ENCODE data around the gene EIF5AL1. TPM values are rescaled to one million over a fixed set of nuclear protein-coding genes. Genes with fewer than 3 reads are reported as not detected.
"Not testable (repeated sequence)": the region's sequence is repeated elsewhere in the genome, so short reads cannot be mapped to it uniquely, and the experiment has no call there.

Gene EIF5AL1
- 0.35 and 0.52 TPM in 2 replicates for total RNA-seq

DNA sequence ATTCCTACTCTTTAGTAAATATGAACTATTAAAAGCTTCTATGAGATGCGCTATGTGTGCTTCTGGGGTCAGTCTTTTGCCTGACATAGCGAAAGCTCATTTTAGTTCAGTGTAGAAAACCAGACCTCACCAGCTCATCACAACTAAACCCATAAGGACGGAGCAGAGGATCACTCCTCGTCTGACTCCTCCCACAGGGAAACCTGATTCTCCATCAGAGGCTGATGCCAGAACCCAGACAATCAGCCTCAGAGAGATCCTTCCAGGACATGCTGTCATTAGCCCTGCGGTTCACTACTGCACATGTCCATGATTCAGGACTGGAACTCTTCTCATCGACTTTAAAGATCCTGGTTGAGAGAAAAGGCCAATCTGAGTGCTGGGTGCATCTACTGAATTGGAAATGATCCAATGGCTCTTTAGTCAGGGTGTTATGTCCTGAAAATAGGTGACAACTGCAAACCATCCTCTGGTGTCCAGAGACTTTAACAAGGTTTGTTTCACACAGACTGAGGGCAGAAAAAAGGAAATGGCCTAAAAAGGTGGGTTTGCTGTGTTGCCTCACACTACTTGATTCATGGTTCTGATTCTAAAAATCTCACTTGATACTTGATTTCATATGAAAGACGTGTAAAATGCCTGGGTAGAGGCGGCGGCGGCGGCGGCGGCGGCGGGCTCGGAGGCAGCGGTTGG, at the start of gene EIF5AL1:
Gene EIF5AL1, plus strand, starts transcription at position 643 of the 693 bp plus-strand sequence. CDS start 117 bp downstream, outside the sequence.
- not testable (repeated sequence) for DNase-seq (ENCODE audit: low read depth)

GRCh38 chr10:79463578-79464496, 48.5 kb upstream of the EIF5AL1 start:
- no peak for DNase-seq (ENCODE audit: low read depth)

- no peak for DNase-seq (ENCODE audit: low read depth)
Observed at GRCh38 chr10:79465341-79465740, 47.0 kb upstream of the EIF5AL1 start.

DNA sequence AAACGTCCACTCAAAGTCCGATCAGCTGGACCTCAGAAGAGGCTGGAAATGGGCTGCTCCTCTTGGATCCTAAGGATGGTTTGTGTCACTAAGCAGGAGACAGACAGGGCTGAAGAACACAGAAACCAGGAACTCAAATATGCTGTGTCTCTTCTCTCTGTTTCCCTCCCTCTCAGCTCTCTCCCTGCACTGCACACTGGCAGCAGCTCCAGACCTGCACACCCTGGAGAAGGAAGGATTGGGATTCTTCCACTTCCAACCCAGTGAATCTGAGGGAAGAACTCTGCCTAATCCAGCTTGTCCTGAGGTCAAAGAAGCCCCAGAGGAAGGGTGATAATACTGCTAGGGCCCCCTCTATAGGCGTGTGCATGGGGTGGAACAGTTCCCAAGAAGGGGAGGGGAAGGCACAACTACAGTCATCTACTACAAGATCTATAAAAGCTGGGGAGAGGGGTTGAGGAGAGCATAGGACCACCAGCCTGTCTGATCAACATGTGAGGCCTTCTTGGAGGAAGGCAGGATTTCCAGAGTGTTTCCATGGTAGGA, 44.2 kb upstream of the EIF5AL1 start:
- DNase-seq (ENCODE audit: low read depth) = no peak

DNA sequence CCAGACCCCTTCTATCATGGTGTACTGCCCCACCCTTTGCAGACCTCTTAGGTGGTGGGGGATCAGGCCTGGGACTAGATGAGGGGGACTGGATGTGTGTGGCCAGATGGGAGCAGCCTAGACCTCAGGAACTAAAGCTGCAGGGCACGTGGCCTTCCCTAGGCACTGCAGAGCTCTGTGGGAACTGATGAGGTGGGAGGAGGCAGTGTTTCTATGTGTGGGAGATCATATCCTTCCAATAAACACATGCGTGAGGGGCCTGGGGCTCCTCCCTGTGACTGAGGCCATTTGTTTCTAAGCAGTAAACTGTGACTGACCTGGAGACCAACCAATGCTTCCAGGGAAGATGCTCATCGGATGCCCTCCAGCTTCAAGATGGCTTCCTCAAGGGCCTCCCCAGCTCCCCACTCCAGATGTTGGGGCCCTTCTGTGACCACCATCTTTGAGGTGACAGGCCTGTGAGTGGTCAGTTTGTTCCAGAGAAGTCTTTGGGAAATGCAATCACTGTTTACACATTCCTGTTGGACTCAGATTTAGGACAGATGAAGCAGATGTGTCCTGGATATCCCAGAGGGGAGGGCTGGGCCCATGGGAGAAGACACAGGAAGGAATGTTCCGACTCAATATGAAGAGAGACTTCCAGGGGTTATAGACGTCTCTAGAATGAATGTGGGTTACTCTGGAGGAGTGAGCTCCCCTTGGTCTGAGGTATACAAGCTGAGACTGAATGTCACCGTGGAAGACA, 43.3 kb upstream of the EIF5AL1 start:
- no peak for DNase-seq (ENCODE audit: low read depth)

GRCh38 chr10:79470096-79470495, 42.2 kb upstream of the EIF5AL1 start:
- DNase-seq (ENCODE audit: low read depth) = no peak

- DNase-seq (ENCODE audit: low read depth) = no peak
Observed at GRCh38 chr10:79471776-79472175, 40.6 kb upstream of the EIF5AL1 start.

DNA sequence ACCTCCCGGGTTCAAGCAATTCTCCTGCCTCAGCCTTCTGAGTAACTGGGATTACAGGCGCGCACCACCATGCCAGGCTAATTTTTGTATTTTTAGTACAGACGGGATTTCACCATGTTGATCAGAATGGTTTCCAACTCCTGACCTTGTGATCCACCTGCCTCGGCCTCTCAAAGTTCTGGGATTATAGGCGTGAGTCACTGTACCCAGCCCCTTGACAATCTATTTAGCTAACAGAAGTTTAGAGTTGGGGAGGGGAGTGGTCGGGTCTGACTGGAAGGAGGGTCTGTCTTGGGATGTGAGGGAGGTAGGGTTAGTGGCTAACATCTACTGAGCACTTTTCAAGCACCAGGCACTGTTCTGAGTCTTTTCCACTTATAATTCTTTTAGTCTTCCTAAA, 39.9 kb upstream of the EIF5AL1 start:
- DNase-seq (ENCODE audit: low read depth) = no peak

DNA sequence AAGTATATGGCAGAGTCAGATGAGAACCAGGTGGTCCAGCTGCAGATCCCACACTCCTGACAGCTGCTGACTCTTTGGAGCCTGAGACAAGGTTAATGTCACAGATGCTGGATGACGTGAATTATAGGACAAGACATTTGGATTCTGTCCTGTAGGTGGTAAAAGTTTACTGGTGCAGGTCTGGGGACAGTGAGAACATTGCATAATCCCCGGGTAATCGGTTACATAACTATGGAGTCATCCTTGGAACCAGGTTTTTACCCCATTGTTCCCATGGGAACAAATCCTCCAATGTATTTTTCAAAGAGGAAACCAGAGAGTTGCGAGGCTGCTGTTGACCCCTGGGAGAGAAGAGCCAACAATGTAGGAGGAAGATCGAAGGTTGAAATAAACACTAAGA, 39.4 kb upstream of the EIF5AL1 start:
- DNase-seq (ENCODE audit: low read depth) = peak; percentile 38

DNA sequence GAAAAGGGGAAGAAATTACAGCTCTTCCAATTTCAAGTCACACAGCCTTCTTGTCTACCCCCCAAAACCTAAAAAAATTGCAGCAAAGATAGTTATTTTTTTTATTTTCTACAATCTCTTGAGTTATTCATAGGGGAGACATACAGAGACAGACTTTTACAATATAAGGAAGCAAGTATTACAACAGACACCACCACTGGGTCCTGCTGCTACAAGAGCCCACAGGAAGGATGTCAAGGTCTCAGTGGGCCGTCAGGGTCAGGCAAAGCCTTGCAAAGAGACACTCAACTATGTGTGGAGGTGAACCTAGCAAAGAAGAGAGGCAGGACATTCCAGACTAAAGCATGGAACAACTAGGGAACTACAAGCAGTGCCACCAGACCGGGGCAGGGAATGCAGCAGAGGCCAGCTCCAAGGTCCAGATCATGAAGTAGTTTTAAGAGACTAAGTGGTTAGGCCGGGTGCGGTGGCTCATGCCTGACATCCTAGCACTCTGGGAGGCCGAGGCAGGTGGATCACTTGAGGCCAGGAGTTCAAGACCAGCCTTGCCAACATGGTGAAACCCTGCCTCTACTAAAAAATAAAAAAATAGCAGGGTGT, 38.7 kb upstream of the EIF5AL1 start:
- DNase-seq (ENCODE audit: low read depth) = no peak

- no peak for DNase-seq (ENCODE audit: low read depth)
Observed at GRCh38 chr10:79475119-79475653, 37.1 kb upstream of the EIF5AL1 start.

- no peak for DNase-seq (ENCODE audit: low read depth)
Observed at GRCh38 chr10:79475877-79476276, 36.5 kb upstream of the EIF5AL1 start.

DNA sequence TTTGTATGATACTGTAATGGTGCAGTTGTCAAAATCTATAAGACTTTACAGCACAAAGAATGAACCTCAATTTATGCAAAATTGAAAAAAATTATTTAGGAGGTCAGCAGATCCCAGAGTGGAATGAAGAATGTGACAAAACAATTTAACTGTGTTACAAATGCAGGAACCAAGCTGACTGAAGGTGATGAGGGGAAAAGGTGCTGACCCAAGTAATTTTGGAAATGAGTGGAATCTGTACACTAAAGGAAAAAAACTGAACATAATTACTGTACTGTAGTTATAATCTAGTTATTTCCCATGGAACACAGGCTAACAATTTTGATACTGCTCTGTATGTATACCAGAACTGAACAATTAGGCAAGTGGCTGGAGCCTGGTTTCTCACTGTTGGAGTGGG, 35.7 kb upstream of the EIF5AL1 start:
- no peak for DNase-seq (ENCODE audit: low read depth)

DNA sequence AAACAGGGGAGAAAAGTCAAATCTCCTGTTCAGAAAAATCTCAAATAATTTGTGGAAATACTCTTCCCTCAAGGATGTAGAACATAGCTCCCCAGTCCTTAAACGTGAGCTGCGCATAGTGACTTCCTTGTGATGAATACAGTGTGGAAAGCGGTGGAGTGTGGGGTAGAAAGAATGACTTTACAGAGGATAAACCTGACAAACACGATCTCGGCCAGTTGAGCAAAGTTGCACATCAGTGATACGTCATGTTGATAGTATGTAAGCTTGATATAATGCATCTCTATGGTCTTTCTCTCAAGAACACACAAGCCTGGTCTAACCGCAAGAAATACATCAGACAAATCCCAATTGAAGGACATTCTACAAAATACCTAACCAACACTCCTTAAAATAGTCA, 34.9 kb upstream of the EIF5AL1 start:
- no peak for DNase-seq (ENCODE audit: low read depth)

DNA sequence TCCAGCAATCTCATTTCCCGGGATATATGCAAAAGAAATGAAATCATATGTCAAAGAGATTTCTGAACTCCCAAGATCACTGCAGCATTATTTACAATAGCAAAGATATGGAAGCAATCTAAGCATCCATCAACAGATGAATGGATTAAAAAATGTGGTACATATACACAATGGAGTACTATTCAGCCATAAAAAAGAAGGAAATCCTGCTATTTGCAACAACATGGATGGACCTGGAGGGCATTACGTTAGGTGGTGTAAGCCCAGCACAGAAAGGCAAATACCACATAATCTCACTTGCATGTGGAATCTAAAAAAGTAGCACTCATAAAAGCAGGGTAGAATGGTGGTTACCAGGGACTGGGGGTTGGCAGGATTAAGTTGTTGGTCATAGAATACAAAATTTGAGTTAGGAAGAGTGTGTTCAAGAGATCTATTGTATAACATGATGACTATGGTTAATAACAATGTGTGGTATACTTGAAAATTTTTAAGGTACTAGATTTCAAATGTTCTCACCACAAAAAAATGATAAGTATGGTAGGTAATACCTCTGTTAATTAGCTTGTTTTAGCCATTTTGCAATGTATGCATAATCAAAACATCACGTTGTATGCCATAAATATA, 32.9 kb upstream of the EIF5AL1 start:
- DNase-seq (ENCODE audit: low read depth) = no peak

DNA sequence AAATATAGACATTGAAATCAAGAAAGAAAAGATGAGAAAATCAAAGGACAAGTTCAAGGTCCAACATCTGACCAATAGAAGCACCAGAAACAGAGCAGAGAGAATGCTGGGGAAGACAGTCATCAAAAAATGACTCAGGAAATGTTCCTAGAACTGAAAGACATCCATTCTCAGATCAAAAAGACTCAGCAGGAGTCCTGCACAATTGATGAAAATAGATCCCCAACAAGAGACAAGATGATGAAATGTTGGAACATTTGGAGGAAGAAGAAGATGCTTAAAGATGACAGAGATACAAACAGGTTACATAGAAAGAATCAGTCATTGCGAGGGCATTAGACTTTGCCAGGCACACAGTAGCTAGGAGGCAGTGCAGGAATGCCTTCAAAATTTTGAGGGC, 30.0 kb upstream of the EIF5AL1 start:
- DNase-seq (ENCODE audit: low read depth) = no peak

- DNase-seq (ENCODE audit: low read depth) = no peak
Observed at GRCh38 chr10:79482741-79483140, 29.6 kb upstream of the EIF5AL1 start.

GRCh38 chr10:79483299-79483698, 29.0 kb upstream of the EIF5AL1 start:
- DNase-seq (ENCODE audit: low read depth) = no peak

DNA sequence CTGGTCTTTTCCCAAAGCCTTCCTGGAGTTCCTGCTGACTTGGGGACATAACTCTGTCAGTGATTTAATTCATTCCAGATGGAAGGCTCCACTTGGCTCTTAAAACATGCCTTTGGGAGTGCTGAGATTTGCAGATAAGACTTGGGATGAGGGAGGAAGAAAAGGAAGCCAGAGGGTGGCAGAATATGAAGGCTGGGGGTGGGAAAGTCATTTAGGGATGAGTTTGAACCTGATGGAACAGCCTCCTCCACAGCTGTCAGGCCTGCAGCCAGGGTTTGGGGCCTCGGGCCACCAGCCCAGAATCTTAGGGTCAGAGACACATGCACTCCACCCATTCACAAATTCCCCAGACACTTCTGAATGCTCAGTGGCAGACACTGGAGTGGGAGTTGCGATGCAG, 28.4 kb upstream of the EIF5AL1 start:
- DNase-seq (ENCODE audit: low read depth) = no peak

DNA sequence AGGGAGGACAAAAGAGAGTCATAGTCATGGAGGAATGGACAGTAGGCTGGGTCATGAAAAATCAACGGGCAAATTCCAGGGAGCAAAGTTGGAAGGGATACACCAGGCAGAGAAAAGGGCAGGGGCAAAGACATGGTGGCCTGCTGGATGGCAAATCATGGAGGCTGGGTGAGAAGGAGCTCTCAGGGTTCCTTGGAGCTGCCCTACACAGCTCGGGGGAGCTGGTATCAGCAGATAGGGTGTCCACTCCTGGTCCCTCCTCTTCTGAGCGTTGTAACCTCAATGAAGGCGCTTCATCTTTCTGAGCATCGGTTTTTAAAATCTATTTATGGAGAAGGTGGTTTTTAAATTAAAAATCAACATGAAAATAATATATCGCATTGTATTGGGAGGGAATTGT, 27.9 kb upstream of the EIF5AL1 start:
- DNase-seq (ENCODE audit: low read depth) = no peak

Measured in renal cortical epithelial cell (primary cell).